Measurements from ENCODE around the gene CTU1. TPM values are rescaled to one million over a fixed set of nuclear protein-coding genes. Genes with fewer than 3 reads are reported as not detected.

CTU1 gene
- total and polyA plus RNA-seq, 12 donors, result 2.0 to 5.6 (median 3.2) TPM

DNA sequence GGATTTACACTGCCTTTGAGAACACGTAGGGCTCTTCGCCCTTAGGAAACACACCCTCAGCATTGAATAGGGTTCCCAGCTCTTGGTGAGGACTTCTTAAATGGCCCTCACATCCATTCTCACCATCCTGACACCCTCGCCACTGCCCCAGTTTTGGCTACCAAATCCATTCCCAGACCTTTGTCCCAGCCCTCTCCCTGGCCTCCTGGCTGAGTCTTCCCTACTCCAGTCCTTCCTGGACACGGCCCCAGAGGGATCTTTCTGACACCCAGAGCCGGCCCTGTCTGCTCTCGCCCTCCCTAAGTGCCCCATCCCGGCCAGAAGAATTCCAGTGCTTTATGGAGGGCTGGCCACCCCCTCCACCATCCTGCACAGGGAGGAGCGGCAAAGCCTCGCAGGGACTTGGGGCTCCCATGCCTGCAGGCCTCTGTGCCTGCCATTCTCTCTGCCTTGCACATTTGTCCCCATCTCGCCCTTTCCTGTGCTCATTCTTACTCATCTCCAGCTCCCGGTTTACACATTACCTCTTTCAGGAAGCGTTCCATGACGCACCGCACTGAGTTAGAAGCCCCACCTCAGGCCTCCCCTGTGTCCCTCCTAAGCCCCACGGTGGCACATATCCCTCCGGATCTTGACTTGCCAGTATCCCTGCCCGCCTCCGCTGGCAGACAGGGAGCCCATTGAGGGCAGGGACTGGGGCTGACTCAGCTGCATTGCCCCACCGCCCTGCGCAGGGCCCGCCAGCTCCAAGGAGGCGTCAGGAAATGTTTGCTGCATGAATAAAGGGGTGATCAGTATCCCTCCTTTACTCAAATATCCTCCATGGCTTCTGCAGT lies 14.5 kb downstream of the CTU1 start:
- ATAC-seq, result no peak
- Histone ChIP-seq H3K4me3 (no peak overlapping the region), H3K9me3 (no peaks in the 10 kb centered on the region), H3K4me1 (peaks cover 0 to 12% (median 3%) of the 10 kb centered on the region in 9 donors), H3K27me3 (no peaks in the 10 kb centered on the region), H3K36me3 (peaks cover 0 to 8% (median 0%) of the 10 kb centered on the region in 9 donors), H3K27ac (no peak overlapping the region)
- no peak for DNase-seq
- intact Hi-C loops (cut with DNase I), result loop anchor here in 7 of 10 donors (2.0 to 10.0 kb wide), 5 partner anchors 73 to 169 kb away; no protein-coding TSS in a partner anchor
- TF ChIP-seq, protein P1, sequence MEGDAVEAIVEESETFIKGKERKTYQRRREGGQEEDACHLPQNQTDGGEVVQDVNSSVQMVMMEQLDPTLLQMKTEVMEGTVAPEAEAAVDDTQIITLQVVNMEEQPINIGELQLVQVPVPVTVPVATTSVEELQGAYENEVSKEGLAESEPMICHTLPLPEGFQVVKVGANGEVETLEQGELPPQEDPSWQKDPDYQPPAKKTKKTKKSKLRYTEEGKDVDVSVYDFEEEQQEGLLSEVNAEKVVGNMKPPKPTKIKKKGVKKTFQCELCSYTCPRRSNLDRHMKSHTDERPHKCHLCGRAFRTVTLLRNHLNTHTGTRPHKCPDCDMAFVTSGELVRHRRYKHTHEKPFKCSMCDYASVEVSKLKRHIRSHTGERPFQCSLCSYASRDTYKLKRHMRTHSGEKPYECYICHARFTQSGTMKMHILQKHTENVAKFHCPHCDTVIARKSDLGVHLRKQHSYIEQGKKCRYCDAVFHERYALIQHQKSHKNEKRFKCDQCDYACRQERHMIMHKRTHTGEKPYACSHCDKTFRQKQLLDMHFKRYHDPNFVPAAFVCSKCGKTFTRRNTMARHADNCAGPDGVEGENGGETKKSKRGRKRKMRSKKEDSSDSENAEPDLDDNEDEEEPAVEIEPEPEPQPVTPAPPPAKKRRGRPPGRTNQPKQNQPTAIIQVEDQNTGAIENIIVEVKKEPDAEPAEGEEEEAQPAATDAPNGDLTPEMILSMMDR (IDR thresholded peaks at IDR 0.05), result no peak
- 75 to 79% methylated on average over 22 of the region's 22 CpGs for WGBS, 2 donors

DNA sequence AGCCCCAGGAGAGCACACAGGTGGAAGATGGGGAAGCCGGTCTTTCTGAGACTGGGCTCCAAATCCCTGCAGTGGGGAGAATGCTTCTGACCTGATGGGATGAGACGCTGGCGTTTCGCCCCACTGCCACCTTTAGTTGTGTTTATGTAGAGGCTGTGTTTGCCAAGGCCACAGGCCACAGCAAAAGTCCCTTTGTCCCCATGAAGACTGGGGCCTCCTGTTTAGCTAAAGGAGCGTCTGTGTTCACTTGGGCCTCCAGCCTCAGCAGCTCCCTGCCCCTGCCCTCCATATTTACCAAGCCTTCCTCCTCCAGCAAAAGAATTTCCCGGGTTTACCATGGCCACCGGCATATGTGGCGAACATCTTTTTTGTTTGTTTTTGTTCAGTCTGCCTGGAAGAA lies 15.1 kb downstream of the CTU1 start:
- Histone ChIP-seq H3K4me3 (no peak overlapping the region), H3K27me3 (no peaks in the 10 kb centered on the region), H3K27ac (no peak overlapping the region), H3K36me3 (peaks cover 0 to 5% (median 0%) of the 10 kb centered on the region in 9 donors), H3K9me3 (no peaks in the 10 kb centered on the region), H3K4me1 (peaks cover 0 to 12% (median 3%) of the 10 kb centered on the region in 9 donors)
- ATAC-seq, result no peak
- WGBS, 2 donors, result 81 to 85% methylated on average over 8 of the region's 8 CpGs
- DNase-seq, result no peak
- TF ChIP-seq, protein P1 (IDR thresholded peaks at IDR 0.05), result no peak
- intact Hi-C loops (cut with DNase I), result loop anchor here in 7 of 10 donors (5.0 to 10.0 kb wide), 4 partner anchors 158 to 168 kb away; no protein-coding TSS in a partner anchor

DNA sequence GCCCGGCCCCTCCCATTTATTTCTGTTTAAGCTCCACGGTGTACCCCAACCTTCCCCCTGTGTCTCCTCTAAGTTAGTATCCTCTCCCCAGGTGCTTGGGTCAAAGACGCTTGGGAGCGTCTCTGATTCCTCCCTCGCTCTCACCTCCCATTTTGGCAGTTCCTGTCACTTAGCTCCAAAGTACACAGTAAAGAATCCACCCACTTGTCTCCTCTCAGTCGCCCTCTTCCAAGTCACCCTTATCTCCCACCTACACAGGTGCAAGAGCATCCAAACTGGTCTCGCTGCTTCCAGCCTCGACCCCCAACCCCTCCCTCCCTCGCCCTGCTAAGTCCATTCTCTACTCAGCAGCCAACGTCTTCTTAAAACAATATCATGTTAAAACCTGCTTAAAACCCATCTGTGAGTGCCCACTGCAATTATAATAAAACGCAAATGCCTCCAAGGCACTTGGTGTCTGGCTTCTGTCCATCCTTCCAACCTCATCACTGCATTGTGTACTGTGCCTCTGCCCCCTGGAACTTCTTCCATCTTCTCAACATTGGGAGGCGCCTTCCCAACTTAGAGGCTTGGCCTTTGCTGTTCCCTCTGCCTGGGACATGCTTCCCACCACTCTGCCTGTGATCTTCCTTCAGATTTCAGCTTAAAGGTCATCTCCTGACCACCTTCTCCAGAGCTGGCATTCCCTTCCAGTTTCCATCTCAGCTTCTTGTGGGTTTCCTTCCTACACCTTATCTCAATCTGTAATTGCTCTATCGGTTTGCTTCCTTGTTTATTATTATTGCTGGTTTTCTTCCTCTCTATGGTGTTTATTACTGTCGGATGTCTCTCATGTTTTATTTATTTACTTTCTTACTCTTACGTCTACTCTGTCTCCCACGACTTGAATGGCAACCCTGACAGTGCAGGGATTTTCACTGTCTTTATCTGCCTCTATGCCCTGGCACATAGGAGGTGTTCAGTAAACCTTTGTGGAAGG lies 16.0 kb downstream of the CTU1 start:
- Histone ChIP-seq H3K4me1 (peaks cover 0 to 10% (median 3%) of the 10 kb centered on the region in 9 donors), H3K36me3 (no peaks in the 10 kb centered on the region), H3K9me3 (no peaks in the 10 kb centered on the region), H3K4me3 (no peak overlapping the region), H3K27ac (no peak overlapping the region), H3K27me3 (no peaks in the 10 kb centered on the region)
- TF ChIP-seq, protein P1 (IDR thresholded peaks at IDR 0.05), result no peak
- WGBS, 2 donors, result 67 to 68% methylated on average over 16 of the region's 16 CpGs
- ATAC-seq (no peak), DNase-seq (no peak)
- intact Hi-C loops (cut with DNase I), result loop anchor here in 7 of 10 donors (5.0 to 10.0 kb wide), 4 partner anchors 157 to 167 kb away; no protein-coding TSS in a partner anchor

DNA sequence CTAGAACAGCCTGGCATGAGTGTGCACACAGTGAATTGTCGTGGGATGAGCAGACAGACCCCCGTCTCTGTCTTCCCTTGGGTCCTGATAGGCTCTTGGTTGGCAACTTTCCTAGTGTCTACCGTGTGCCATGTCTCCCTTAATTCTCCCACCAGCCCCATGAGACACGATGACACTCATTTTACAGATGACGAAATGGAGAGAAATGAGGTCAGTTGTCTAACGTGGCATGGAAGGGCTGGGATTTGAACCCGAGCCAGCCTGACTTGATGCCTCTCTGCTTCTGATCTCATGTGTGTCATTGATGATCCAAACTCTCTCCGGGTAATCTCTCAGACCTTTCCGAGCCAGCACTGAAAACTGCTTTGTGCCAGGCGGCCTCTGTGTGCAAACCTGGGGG lies 17.1 kb downstream of the CTU1 start:
- no peaks in the 10 kb centered on the region for H3K36me3 ChIP-seq
- DNase-seq (no peak), ATAC-seq (no peak)
- 75 to 84% methylated on average over 10 of the region's 10 CpGs for WGBS, 2 donors
- peaks cover 0 to 5% (median 0%) of the 10 kb centered on the region in 9 donors for H3K4me1 ChIP-seq
- H3K4me3 ChIP-seq, result no peak overlapping the region
- intact Hi-C loops (cut with DNase I), result loop anchor here in 7 of 10 donors (5.0 to 10.0 kb wide), 4 partner anchors 156 to 166 kb away; no protein-coding TSS in a partner anchor
- TF ChIP-seq, protein P1 (IDR thresholded peaks at IDR 0.05), result no peak
- H3K27me3 ChIP-seq, result no peaks in the 10 kb centered on the region
- H3K27ac ChIP-seq, result no peak overlapping the region
- no peaks in the 10 kb centered on the region for H3K9me3 ChIP-seq

All from heart right ventricle (tissue), 16 donors.